ENCODE results near the gene ARHGAP19. TPM values are rescaled to one million over a fixed set of nuclear protein-coding genes. Genes with fewer than 3 reads are reported as not detected.

ARHGAP19 gene
- total and polyA plus RNA-seq, 2 of the 8 experiments (the other 6 are each of a cell fraction or from before 2014, with no cell fraction given): 13.3 to 32.1 TPM

DNA sequence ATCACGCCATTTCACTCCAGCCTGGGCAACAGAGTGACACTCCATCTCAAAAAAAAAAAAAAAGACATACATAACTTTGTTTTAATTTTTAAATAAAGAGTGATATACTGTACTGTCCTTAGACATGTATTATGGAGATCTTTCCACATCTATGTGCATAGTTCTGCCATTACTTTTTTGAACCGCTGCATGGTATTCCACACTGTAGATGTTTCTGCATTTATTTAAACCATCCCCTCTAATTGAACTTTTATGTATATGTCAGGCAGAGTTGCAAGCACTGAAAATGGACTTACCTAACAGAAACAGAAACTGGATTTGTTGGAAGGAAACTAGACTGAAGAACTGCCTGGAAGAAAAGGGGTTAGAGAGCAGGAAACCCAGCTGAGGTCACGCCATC is 8.5 kb upstream of the ARHGAP19 start (continued):
- TF ChIP-seq, protein P1, sequence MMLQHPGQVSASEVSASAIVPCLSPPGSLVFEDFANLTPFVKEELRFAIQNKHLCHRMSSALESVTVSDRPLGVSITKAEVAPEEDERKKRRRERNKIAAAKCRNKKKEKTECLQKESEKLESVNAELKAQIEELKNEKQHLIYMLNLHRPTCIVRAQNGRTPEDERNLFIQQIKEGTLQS (IDR thresholded peaks at IDR 0.05; ENCODE audit: insufficient read depth, low read depth, low read length): no peak
- TF ChIP-seq POLR2AphosphoS5 (IDR thresholded peaks at IDR 0.05; ENCODE audit: low read depth, low read length) (no peak), NRF1 (IDR thresholded peaks at IDR 0.05; ENCODE audit: low read depth, low read length) (no peak), SP2 (IDR thresholded peaks at IDR 0.05; ENCODE audit: low read length) (no peak), KDM1A (IDR thresholded peaks at IDR 0.05; ENCODE audit: borderline replicate concordance, low read length) (no peak)
